ENCODE measurements around the gene GRM3.
A peak's percentile ranks its signal among the peaks of the same experiment; 100 is the strongest.

- no peak for TF ChIP-seq FOS (IDR thresholded peaks at IDR 0.05; ENCODE audit: borderline replicate concordance, insufficient read depth, low read length)
- TF ChIP-seq CTCF (IDR thresholded peaks at IDR 0.05; ENCODE audit: extremely low read depth in 1 of 2, insufficient read depth in 1 of 2, low read depth in 1 of 2, low read length in 2 of 2): peak; percentile 45 to 47
- TF ChIP-seq POLR2A (IDR thresholded peaks at IDR 0.05; ENCODE audit: low read depth, low read length): no peak
These were observed 261.5 kb downstream of the GRM3 start for GRCh38 chr7:86904949-86905834.
